Measurements from ENCODE around the gene PCDHGA11. TPM values are rescaled to one million over a fixed set of nuclear protein-coding genes. Genes with fewer than 3 reads are reported as not detected.
"Not testable (repeated sequence)": the region's sequence is repeated elsewhere in the genome, so short reads cannot be mapped to it uniquely, and the experiment has no call there.

The PCDHGA11 gene
- total RNA-seq = under 1 TPM in 1 of 2 donors, not detected in 1; 0.09 TPM

GRCh38 chr5:141420855-141421488 is at the start of gene PCDHGA11:
Gene PCDHGA11 (plus strand): TSS chr5:141421051. CDS start chr5:141421228, 177 bp downstream.
- Mint-ChIP-seq H3K9me3 (no peaks in the 10 kb centered on the region), H3K4me3 (peak within 1 kb of the TSS; percentile 55), H3K27ac (no peak within 1 kb of the TSS), H3K4me1 (no peaks in the 10 kb centered on the region), H3K36me3 (ENCODE audit: low read depth) (peaks cover 26% of the 10 kb centered on the region), H3K27me3 (peaks cover 62% of the 10 kb centered on the region)
- peak; percentile 50 for ATAC-seq (replicated peaks)

- Mint-ChIP-seq H3K4me3 (no peak overlapping the region), H3K27me3 (peaks cover 46% of the 10 kb centered on the region), H3K4me1 (peaks cover 8% of the 10 kb centered on the region), H3K9me3 (peaks cover 8% of the 10 kb centered on the region), H3K36me3 (ENCODE audit: low read depth) (no peaks in the 10 kb centered on the region), H3K27ac (no peak overlapping the region)
- no peak for ATAC-seq (replicated peaks)
Measured at GRCh38 chr5:141371572-141372475, 49.0 kb upstream of the PCDHGA11 start.

GRCh38 chr5:141373673-141374317 is 47.1 kb upstream of the PCDHGA11 start, which contains the start of gene PCDHGA6:
Gene PCDHGA6 (plus strand): TSS chr5:141373891. CDS start chr5:141374084, 193 bp downstream.
- ATAC-seq (replicated peaks) = no peak
- no peaks in the 10 kb centered on the region for H3K36me3 Mint-ChIP-seq (ENCODE audit: low read depth)
- no peak within 1 kb of the TSS for H3K27ac Mint-ChIP-seq
- peaks cover 8% of the 10 kb centered on the region for H3K4me1 Mint-ChIP-seq
- peaks cover 41% of the 10 kb centered on the region for H3K27me3 Mint-ChIP-seq
- H3K9me3 Mint-ChIP-seq = peaks cover 8% of the 10 kb centered on the region
- H3K4me3 Mint-ChIP-seq = peak within 1 kb of the TSS; percentile 44

GRCh38 chr5:141374627-141375026 is 46.2 kb upstream of the PCDHGA11 start:
- H3K9me3 Mint-ChIP-seq = peaks cover 8% of the 10 kb centered on the region
- no peak overlapping the region for H3K27ac Mint-ChIP-seq
- no peak for ATAC-seq (replicated peaks)
- H3K27me3 Mint-ChIP-seq = peaks cover 41% of the 10 kb centered on the region
- H3K4me3 Mint-ChIP-seq = no peak overlapping the region
- H3K4me1 Mint-ChIP-seq = peaks cover 8% of the 10 kb centered on the region
- no peaks in the 10 kb centered on the region for H3K36me3 Mint-ChIP-seq (ENCODE audit: low read depth)

GRCh38 chr5:141375444-141376155 is 45.3 kb upstream of the PCDHGA11 start:
- H3K36me3 Mint-ChIP-seq (ENCODE audit: low read depth); H3K4me1 Mint-ChIP-seq; H3K4me3 Mint-ChIP-seq; H3K27ac Mint-ChIP-seq; ATAC-seq (replicated peaks); H3K9me3 Mint-ChIP-seq: not testable (repeated sequence)
- peaks cover 38% of the 10 kb centered on the region for H3K27me3 Mint-ChIP-seq

GRCh38 chr5:141382469-141383294 is 38.2 kb upstream of the PCDHGA11 start, which contains the start of gene PCDHGA7:
Gene PCDHGA7 (plus strand): TSS chr5:141382742. CDS start chr5:141382900, 158 bp downstream.
- H3K27me3 Mint-ChIP-seq = peaks cover 49% of the 10 kb centered on the region
- H3K9me3 Mint-ChIP-seq = peaks cover 5% of the 10 kb centered on the region
- H3K4me1 Mint-ChIP-seq = no peaks in the 10 kb centered on the region
- ATAC-seq (replicated peaks) = no peak
- H3K36me3 Mint-ChIP-seq (ENCODE audit: low read depth) = peaks cover 5% of the 10 kb centered on the region
- peak within 1 kb of the TSS; percentile 45 for H3K4me3 Mint-ChIP-seq
- H3K27ac Mint-ChIP-seq = no peak within 1 kb of the TSS

GRCh38 chr5:141383345-141383744 is 37.5 kb upstream of the PCDHGA11 start:
- ATAC-seq (replicated peaks) = no peak
- Mint-ChIP-seq H3K27ac (no peak overlapping the region), H3K4me3 (no peak overlapping the region), H3K9me3 (peaks cover 7% of the 10 kb centered on the region), H3K4me1 (no peaks in the 10 kb centered on the region), H3K27me3 (peaks cover 51% of the 10 kb centered on the region), H3K36me3 (ENCODE audit: low read depth) (peaks cover 6% of the 10 kb centered on the region)

- H3K36me3 Mint-ChIP-seq (ENCODE audit: low read depth) = peaks cover 11% of the 10 kb centered on the region
- H3K9me3 Mint-ChIP-seq = peaks cover 14% of the 10 kb centered on the region
- H3K4me3 Mint-ChIP-seq = no peak overlapping the region
- ATAC-seq (replicated peaks) = no peak
- H3K4me1 Mint-ChIP-seq = no peaks in the 10 kb centered on the region
- peaks cover 54% of the 10 kb centered on the region for H3K27me3 Mint-ChIP-seq
- no peak overlapping the region for H3K27ac Mint-ChIP-seq
Measured at GRCh38 chr5:141384471-141385267, 36.2 kb upstream of the PCDHGA11 start.

GRCh38 chr5:141387557-141388311 is 33.1 kb upstream of the PCDHGA11 start, which contains the start of gene PCDHGB4:
Gene PCDHGB4 (plus strand): TSS chr5:141387698. CDS start chr5:141387885, 187 bp downstream.
- H3K27ac Mint-ChIP-seq, H3K4me1 Mint-ChIP-seq: not testable (repeated sequence)
- Mint-ChIP-seq H3K27me3 (peaks cover 60% of the 10 kb centered on the region), H3K36me3 (ENCODE audit: low read depth) (peaks cover 12% of the 10 kb centered on the region), H3K9me3 (peaks cover 22% of the 10 kb centered on the region), H3K4me3 (peak within 1 kb of the TSS; percentile 22)
- peak; percentile 48 for ATAC-seq (replicated peaks)

- ATAC-seq (replicated peaks) = no peak
- Mint-ChIP-seq H3K36me3 (ENCODE audit: low read depth) (peaks cover 10% of the 10 kb centered on the region), H3K27ac (no peak overlapping the region), H3K4me1 (no peaks in the 10 kb centered on the region), H3K27me3 (peaks cover 59% of the 10 kb centered on the region), H3K9me3 (peaks cover 22% of the 10 kb centered on the region), H3K4me3 (no peak overlapping the region)
Measured at GRCh38 chr5:141388661-141389060, 32.2 kb upstream of the PCDHGA11 start.

GRCh38 chr5:141389153-141390042 is 31.5 kb upstream of the PCDHGA11 start:
- H3K9me3 Mint-ChIP-seq = peaks cover 27% of the 10 kb centered on the region
- no peaks in the 10 kb centered on the region for H3K4me1 Mint-ChIP-seq
- peaks cover 59% of the 10 kb centered on the region for H3K27me3 Mint-ChIP-seq
- H3K4me3 Mint-ChIP-seq = no peak overlapping the region
- peaks cover 10% of the 10 kb centered on the region for H3K36me3 Mint-ChIP-seq (ENCODE audit: low read depth)
- ATAC-seq (replicated peaks) = no peak
- H3K27ac Mint-ChIP-seq = no peak overlapping the region
